HG03571 (cell line): ENCODE results near the gene ANKK1.

ENCODE experiments used
- ATAC-seq: cut with Tn5 transposase; IDR thresholded peaks from one replicate; pipeline ENCODE4 v1.9.1; 2021; ENCODE audit not compliant: unreplicated experiment

The ANKK1 gene

DNA sequence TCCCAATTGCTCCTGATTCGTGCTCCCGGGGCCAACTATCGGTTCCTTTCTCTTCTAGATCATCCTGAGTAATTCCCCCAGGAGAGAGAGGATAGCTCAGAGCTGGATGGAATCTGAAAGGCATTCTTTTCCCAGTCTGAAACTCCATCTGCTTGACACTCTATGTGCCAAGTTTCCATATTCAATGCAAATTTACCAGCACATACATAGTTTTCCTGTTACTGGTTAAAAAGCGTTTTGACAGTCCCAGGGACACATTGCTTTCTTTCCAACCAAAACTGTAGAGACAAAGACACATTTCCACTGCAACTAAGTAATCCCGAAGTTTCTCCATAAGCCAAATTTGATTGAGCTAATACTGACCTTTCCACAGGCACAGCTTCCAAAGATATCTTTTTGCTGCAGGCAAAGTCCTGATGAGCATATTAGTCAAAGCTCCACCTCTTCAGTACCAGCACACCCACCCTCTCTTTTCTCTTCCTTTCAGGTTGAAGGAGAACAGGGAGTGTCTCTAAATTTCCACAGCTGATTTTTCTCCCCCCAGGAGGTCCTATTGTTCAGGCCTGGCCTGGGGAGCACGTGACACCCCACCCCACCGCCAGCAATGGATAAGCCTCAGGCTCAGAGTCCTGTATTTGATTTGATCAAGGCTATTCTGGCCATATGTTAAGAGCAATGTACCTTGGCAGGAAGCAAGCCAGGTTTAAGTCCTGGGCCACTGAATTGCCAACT lies 9.7 kb upstream of the ANKK1 start:
- no peak for ATAC-seq

DNA sequence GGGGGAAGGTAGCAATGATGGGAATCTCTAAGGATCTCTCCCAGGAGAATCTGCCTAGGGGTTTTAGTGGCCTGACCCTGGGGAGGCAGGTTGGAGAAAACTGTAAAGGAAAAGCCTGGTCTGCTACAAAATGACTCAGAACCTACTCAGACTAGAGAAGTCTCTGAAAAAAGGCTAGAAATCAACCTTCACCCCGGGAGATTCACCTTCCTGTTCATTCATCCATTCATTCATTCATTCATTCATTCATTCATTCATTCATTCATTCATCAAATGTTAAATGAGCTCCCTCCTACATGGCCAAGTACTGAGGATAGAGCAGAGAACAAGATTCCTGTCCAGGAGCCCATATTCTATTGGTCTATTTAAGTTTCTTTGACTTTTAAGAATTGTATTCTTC lies 8.9 kb upstream of the ANKK1 start:
- ATAC-seq, result no peak

GRCh38 chr11:113382121-113382520 lies 5.5 kb upstream of the ANKK1 start:
- no peak for ATAC-seq

GRCh38 chr11:113384551-113384950 lies 3.0 kb upstream of the ANKK1 start:
- ATAC-seq, result no peak

DNA sequence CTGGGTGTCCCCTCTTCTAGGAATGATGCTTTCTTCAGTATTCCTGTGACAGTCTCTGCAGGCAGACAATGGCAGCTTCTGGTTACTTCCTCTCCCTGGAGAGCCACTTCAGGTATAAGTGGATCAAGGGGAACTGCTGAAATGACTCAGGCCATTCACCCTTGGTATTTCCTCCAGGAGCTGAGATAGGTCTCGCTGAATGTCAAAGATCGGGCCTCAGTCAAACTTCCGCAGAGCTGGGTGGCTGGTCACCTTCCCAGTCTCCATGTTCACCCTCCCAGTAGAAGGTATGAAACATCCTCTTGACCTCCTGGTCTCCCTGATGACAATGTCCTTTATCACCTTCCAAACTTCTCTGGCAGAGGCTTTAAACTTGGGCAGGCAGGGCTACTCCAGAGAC lies 1.8 kb upstream of the ANKK1 start:
- ATAC-seq, result no peak

DNA sequence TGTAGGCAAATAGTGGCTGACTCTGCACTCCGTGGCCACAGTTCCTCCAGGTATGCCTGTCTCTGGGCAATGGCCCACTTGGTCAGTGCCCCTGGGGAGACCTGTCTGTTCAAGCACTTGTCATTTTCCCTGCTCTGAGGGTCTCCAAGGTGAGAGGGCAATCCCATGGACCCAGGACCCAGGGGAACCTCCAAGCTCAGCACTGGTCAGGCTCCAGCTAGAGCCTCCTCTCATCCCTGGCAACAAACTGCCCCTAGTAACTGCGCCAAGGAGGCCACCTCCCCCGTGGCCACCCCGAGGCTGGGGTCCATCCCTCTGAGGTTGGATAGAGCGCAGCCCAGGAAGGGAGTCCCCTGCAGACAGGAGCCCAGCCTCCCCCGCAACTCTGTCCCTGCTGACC lies 713 bp upstream of the ANKK1 start:
- no peak for ATAC-seq

DNA sequence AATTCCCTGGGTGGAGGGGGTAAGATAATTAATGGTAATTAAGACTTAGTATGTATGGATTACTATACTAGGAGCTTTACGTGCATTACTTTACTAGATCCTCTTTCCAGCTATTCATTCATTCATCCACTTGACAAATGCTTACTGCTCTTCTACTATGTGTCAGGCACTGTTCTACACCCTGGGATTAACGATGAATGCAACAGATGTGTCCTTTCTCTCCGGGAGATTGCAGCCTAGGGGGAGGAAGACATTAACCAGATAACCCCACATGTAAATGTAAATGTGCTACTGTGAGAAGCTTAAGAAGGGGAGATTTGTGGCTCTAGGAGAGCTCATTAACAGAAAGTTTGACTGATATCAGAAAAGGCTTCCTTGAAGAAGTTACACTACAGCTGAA lies 1.7 kb downstream of the ANKK1 start:
- ATAC-seq, result no peak

- no peak for ATAC-seq
Observed at GRCh38 chr11:113392236-113392921, 4.8 kb downstream of the ANKK1 start.

DNA sequence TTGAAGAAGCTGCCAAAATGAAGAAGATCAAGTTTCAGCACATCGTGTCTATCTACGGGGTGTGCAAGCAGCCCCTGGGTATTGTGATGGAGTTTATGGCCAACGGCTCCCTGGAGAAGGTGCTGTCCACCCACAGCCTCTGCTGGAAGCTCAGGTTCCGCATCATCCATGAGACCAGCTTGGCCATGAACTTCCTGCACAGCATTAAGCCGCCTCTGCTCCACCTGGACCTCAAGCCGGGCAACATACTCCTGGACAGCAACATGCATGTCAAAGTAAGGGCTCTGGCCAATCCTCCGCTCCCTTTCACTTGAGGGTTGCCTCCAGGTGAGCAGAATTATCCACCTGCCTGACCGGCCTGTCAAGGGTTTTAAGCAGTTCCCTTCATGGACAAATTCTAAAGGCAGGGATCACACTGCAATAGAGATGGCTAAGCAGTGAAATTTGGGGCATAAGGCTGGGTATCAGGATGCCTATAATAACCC lies 6.0 kb downstream of the ANKK1 start:
- no peak for ATAC-seq

DNA sequence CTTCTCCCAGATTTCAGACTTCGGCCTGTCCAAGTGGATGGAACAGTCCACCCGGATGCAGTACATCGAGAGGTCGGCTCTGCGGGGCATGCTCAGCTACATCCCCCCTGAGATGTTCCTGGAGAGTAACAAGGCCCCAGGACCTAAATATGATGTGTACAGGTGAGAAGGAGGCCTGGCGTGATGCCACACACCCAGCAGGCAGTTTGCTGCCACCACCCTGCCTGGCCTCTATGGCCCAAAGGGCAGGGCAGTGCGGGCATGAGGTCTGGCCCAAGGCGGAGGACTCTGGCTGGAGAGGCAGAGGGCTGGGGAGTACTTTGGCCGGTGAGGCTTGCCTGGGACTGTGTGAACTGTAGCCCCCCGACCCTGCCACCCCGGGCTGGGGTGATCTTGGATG lies 7.3 kb downstream of the ANKK1 start:
- ATAC-seq, result no peak

GRCh38 chr11:113395782-113396336 lies 8.3 kb downstream of the ANKK1 start:
- no peak for ATAC-seq

GRCh38 chr11:113396690-113397089 lies 9.1 kb downstream of the ANKK1 start:
- no peak for ATAC-seq

DNA sequence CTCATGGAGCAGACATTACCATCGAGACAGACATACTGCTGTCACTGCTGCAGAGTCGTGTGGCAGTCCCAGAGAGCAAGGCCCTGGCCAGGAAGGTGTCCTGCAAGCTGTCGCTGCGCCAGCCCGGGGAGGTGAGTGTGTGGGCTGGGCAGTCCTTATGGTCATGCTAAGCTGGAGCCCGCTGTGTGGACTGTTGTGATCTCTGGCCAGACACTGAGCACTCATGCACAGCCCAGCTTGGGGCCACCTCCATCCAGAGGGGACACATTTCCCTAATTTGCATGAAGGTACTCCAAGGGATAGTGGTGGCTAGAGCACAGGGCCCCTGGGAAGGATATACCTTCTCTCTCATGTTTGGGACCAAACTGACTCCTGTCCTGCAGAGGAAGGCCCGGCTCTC lies 9.6 kb downstream of the ANKK1 start:
- ATAC-seq, result no peak

DNA sequence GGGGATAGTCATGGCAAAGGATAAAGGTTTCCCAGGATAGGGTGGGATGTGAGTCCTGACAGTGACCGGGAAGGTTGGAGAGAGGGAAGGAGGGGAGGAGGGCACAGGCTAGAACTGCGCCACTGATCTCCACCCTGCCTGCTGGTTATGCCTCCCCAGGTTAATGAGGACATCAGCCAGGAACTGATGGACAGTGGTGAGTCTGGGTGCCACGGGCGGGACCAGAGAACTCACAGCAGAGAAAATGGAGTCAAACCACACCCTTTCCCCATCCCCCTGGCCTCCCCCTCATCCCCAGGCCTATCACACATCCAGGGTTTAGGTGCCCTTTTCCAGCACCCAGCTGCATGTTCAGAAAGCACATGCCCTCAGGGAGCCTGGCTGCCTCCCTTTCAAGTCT lies 10.2 kb downstream of the ANKK1 start:
- ATAC-seq, result no peak

DNA sequence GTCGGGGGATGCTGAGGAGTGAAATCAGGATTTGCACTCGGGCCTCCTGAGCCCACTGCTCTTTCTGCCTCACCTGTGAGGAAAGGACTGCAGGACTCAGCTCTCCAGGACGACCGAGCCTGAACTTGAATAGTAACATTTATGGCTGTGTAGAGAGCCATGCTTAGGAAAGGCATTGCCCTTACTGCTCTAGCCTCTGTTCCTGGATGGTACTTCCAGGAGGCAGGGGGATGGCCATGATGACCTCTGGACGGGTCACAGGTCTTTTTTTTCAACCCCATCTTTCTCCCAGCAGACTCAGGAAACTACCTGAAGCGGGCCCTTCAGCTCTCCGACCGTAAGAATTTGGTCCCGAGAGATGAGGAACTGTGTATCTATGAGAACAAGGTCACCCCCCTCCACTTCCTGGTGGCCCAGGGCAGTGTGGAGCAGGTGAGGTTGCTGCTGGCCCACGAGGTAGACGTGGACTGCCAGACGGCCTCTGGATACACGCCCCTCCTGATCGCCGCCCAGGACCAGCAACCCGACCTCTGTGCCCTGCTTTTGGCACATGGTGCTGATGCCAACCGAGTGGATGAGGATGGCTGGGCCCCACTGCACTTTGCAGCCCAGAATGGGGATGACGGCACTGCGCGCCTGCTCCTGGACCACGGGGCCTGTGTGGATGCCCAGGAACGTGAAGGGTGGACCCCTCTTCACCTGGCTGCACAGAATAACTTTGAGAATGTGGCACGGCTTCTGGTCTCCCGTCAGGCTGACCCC lies 11.3 kb downstream of the ANKK1 start:
- no peak for ATAC-seq

DNA sequence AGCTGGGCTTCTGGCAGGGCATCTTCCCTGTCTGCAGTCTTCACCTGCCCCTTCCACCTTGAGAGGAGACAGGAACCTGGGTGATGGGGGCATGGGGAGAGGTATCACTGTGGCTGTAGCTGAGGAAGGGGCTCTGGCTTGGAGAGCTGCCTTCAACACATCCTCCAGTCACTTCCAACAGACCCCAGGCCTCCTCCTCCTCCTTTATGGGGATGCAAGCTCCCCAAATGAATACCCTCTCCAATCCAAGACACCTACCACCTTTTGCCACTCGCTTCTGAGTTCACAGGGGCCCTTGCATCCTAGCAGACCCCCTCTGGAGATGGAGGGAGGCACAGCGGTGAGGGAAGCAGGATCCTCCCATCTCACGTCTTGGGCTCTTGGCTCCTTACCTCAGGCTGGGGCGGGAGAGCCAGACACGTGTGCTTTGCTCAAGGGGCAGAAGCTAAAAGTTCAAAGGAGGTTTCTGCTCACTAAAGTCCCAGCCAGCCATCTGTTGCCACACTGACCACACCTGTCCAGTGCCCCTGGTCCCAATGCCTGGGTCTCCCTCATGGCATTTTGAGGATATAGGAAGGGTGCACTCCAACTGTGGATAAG lies 13.2 kb downstream of the ANKK1 start:
- ATAC-seq, result no peak

GRCh38 chr11:113401718-113402117 lies 14.1 kb downstream of the ANKK1 start:
- no peak for ATAC-seq

DNA sequence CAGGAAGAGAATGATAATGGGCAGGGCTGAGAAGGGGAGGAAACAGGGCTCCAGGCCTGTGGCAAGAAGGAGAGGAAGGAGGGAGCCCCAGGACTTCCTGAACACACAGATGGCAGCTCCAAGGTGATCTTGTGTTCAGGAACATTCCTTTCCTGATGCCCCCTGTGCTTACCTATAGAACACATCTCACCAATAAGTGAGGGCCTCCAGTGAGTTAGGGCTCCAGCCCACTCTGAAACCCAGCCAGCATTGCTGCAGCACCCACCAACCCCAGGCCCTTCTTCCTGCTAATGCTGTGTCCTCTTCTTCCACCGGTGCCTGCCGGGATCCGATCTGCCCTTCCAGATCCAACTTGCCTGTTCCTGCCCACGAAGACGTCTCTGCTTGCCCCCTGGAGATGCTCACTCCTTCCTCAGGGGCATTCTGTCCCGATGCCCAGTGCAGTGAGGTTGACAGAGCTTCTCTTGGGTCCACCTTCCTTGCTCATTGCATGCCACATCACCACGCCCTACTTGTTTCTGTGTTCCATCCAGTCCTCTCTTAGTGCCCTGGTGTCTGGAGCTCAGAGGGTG lies 17.4 kb downstream of the ANKK1 start:
- ATAC-seq, result no peak

- no peak for ATAC-seq
Observed at GRCh38 chr11:113405724-113406478, 18.3 kb downstream of the ANKK1 start.

DNA sequence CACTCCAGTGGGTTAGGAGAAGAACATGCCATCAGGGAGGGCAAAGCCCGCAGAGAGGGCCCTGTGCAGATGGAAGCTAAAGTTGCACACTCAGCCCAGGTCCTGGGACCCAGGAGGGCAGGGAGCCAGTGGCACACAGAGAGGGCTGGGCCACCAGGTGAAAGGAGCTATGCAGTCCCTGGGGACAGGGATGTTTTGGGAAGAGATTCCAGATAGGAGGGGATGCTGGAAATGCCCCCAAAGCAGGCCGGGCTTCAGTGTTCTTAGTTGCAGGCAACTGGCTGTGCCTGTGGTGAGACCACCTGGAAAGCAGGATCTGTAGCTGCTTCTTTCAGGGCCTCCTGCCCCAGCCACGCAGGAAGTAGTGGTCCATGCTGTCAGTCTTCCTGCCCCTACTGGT lies 19.6 kb downstream of the ANKK1 start:
- no peak for ATAC-seq
